ES-I3 (cell line): ENCODE data around the gene CYTH4.
"Not testable (repeated sequence)": the region's sequence is repeated elsewhere in the genome, so short reads cannot be mapped to it uniquely, and the experiment has no call there.

Source experiments
- H3K36me3 ChIP-seq: 2 replicates; pipeline ENCODE4 v1.6.1; 2013; ENCODE audit warnings: mild to moderate bottlenecking, low read length, control low read depth, moderate library complexity; ENCODE audit not compliant: insufficient read depth
- H3K4me1 ChIP-seq: 2 replicates; pipeline ENCODE4 v1.6.1; 2013; ENCODE audit warnings: mild to moderate bottlenecking, control low read depth, low read length; ENCODE audit not compliant: insufficient read depth
- H3K9ac ChIP-seq: 2 replicates; pipeline ENCODE4 v1.6.1; 2013; ENCODE audit warnings: low read depth, mild to moderate bottlenecking, low read length, moderate library complexity
- H3K9me3 ChIP-seq: 2 replicates; pipeline ENCODE4 v1.6.1; 2013; ENCODE audit warnings: mild to moderate bottlenecking, low read length, moderate library complexity; ENCODE audit not compliant: control insufficient read depth, insufficient read depth

The CYTH4 gene

DNA sequence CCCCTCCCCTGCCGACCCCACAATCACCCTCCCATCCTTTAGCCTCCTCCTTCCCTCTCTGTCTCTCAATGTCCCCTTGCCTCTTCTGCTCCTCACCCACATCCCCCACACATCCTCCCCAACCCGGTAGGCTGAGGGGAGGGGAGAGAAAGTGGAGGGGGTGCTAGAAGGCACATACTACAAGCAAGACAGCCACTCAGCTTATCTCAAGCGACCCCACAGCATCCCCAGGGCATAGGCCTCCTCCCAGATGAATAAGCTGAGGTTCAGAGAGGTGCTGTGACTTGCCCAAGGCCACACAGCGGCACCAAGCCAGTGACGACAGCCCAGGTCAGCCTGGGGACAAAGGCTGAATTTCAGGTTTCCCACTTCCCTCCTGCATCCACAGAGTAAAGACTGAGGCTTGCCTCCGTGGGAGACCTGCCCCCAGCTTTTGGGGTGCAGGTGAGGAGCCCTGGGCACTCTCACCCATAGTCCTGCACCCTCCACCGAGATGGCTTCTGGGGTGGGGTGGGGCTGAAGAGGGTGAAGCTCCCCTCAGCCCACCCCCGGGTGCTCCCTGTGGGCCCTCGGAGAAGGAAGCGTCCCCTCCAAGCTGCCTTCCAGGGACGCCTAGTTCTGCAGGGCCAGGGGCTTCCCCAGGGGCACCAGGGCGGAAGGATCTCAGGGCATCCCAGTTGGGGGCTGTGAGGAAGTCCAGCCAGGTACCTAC, 38.8 kb upstream of the CYTH4 start:
- Histone ChIP-seq H3K9me3 (no peaks in the 10 kb centered on the region), H3K36me3 (no peaks in the 10 kb centered on the region), H3K4me1 (peaks cover 24% of the 10 kb centered on the region; the same call in 1 of the 2 replicates), H3K9ac (peak overlapping the region; percentile 63; the same call in 1 of the 2 replicates)

DNA sequence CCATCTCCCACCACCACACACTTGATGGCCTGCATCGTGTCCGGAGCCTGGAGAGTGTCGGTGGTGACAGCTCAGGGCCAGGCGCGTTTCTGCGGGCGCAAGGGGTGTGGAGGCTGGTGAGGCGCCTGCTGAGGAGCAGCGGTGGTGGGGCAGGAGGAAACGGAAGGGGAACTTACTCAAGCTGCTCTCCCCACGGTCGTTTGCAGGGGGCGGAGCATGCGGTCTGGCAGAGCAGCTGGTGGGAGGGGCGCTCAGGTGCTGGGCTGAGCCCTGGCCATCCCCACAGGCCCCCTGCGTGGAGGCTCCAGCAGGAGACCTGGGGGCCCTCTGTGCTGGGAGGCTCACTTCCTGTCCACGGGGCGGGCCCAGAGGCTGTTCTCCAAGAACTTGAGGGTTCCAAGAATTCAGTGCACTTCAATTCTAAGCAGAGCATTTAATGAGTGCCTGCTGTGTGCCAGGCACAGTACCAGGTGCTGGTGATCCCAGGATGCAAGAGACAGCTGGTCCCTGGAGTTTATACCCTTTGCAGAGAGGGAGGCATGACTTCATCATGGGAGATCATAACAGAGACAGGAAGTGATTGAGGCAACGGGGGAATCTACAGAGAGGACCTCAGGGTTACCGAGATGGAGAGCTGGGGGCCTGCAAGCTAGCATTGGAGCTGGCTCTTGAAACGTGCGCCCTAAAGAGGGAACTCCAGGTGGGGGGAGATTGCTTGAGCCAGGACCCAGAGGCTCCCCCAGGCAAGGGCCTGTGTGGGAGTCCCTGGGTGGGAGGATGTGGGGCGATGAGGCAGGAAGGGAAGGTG, 38.0 kb upstream of the CYTH4 start, which contains the start of gene RAC2:
RAC2 (minus strand) TSS at position 156 of the 808 bp plus-strand sequence; CDS start at position 35, 121 bp downstream.
- H3K36me3 ChIP-seq = no peaks in the 10 kb centered on the region
- H3K9me3 ChIP-seq = no peaks in the 10 kb centered on the region
- H3K4me1 ChIP-seq = peaks cover 24% of the 10 kb centered on the region; the same call in 1 of the 2 replicates
- peak within 1 kb of the TSS; percentile 63; the same call in 1 of the 2 replicates for H3K9ac ChIP-seq

GRCh38 chr22:37244922-37245722, 37.2 kb upstream of the CYTH4 start:
- Histone ChIP-seq H3K4me1 (peaks cover 24% of the 10 kb centered on the region; the same call in 1 of the 2 replicates), H3K9me3 (no peaks in the 10 kb centered on the region), H3K36me3 (no peaks in the 10 kb centered on the region), H3K9ac (no peak overlapping the region)

- Histone ChIP-seq H3K4me1 (peaks cover 24% of the 10 kb centered on the region; the same call in 1 of the 2 replicates), H3K36me3 (no peaks in the 10 kb centered on the region), H3K9me3 (no peaks in the 10 kb centered on the region), H3K9ac (no peak overlapping the region)
These were observed 36.6 kb upstream of the CYTH4 start for GRCh38 chr22:37245740-37246139.

DNA sequence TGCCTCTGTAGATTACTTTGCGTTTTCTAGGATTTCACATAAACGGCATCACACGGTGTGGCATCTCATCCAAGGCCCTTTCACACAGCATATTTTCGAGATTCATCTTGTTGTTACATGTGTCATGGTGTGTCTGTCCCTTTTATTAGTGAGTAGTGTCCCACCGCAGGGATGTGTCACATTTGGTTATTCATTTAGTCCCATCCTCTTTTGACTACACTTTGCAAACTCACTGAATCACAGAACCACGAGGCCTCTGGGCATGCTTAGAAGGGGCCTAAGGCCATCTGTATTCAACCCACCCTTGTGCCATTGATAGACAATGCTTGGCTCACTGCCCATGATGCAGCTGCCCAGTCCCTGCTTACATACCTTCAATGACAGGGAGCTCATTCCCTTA, 34.1 kb upstream of the CYTH4 start:
- peaks cover 12% of the 10 kb centered on the region; the same call in 1 of the 2 replicates for H3K4me1 ChIP-seq
- no peaks in the 10 kb centered on the region for H3K36me3 ChIP-seq
- H3K9ac ChIP-seq = no peak overlapping the region
- no peaks in the 10 kb centered on the region for H3K9me3 ChIP-seq

- Histone ChIP-seq H3K4me1 (peaks cover 9% of the 10 kb centered on the region; the same call in 1 of the 2 replicates), H3K36me3 (no peaks in the 10 kb centered on the region), H3K9ac (no peak overlapping the region), H3K9me3 (no peaks in the 10 kb centered on the region)
These were observed 32.3 kb upstream of the CYTH4 start for GRCh38 chr22:37249986-37250385.

DNA sequence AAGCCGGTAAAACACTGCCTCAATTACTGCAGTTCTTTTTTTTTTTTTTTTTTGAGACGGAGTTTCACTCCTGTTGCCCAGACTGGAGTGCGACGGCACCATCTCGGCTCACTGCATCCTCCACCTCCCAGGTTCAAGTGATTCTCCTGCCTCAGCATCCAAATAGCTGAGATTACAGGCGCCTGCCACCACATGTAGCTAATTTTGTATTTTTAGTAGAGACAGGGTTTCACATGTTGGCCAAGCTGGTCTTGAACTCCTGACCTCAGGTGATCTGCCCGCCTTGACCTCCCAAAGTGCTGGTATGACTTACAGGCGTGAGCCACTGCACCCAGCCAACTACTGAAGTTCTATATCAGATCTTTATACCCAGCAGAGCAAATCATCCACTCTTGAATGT, 30.5 kb upstream of the CYTH4 start:
- not testable (repeated sequence) for H3K9me3 ChIP-seq, H3K4me1 ChIP-seq

GRCh38 chr22:37253126-37253660, 29.1 kb upstream of the CYTH4 start:
- H3K9me3 ChIP-seq = no peaks in the 10 kb centered on the region
- H3K9ac ChIP-seq = no peak overlapping the region
- no peaks in the 10 kb centered on the region for H3K36me3 ChIP-seq
- peaks cover 8% of the 10 kb centered on the region; the same call in 1 of the 2 replicates for H3K4me1 ChIP-seq

More for the DNA sequence above, 30.5 kb upstream of the CYTH4 start:
- not testable (repeated sequence) for H3K36me3 ChIP-seq, H3K9ac ChIP-seq

DNA sequence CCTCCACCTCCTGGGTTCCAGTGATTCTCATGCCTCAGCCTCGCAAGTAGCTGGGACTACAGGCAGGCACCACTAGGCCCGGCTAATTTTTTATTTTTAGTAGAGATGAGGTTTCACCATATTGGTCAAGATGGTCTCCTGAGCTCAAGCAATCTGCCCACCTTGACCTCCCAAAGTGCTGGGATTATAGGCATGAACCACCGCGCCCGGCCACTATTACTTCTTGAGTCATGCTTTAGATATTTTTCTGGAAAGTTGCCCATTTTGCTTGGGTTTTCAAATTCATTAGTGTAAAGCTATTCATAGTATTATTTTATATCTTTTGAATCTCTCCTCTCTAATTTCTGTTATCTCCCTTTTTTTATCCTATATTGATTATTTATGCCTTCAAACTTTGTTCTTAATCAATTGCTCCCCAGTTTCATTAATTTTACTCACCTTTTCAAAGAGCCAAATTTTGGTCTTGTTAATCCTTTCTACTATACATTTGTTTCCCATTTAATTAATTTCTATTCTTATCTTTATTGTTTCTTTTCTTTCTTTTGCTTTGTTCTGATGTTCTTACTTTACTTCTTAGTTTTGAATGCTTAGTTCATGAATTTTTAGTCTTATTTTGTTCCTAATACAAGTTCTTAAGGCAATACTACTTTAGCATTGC, 28.0 kb upstream of the CYTH4 start:
- Histone ChIP-seq H3K36me3 (no peaks in the 10 kb centered on the region), H3K9ac (no peak overlapping the region), H3K9me3 (no peaks in the 10 kb centered on the region), H3K4me1 (peaks cover 15% of the 10 kb centered on the region; the same call in 1 of the 2 replicates)

DNA sequence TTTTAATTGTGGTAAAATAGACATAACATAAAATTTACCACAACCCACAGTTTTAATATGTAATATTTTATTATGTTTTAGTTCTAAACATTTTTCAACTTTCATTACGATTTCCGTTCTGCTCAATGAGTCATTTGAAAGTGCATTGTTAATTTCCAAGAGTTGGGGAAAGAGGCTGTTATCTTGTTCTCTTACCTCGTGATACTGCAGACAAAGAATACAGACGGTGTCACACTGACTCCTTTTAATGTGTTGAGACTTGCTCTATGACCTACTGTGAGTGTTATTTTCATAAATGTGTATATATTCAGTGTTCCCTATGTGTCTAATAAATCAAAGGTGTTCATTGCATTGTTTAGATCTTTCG, 27.5 kb upstream of the CYTH4 start:
- Histone ChIP-seq H3K36me3 (no peaks in the 10 kb centered on the region), H3K9me3 (no peaks in the 10 kb centered on the region), H3K9ac (no peak overlapping the region), H3K4me1 (peaks cover 15% of the 10 kb centered on the region; the same call in 1 of the 2 replicates)

- H3K9ac ChIP-seq = no peak overlapping the region
- peaks cover 15% of the 10 kb centered on the region; the same call in 1 of the 2 replicates for H3K4me1 ChIP-seq
- H3K36me3 ChIP-seq = no peaks in the 10 kb centered on the region
- H3K9me3 ChIP-seq = no peaks in the 10 kb centered on the region
These were observed 26.7 kb upstream of the CYTH4 start for GRCh38 chr22:37255558-37256006.

- no peaks in the 10 kb centered on the region for H3K9me3 ChIP-seq
- H3K9ac ChIP-seq = no peak overlapping the region
- H3K4me1 ChIP-seq = peaks cover 15% of the 10 kb centered on the region; the same call in 1 of the 2 replicates
- H3K36me3 ChIP-seq = no peaks in the 10 kb centered on the region
These were observed 26.1 kb upstream of the CYTH4 start for GRCh38 chr22:37256075-37256726.
